GM19452 (cell line): ENCODE results near the gene SPOCK3.
"Not testable (repeated sequence)": the region's sequence is repeated elsewhere in the genome, so short reads cannot be mapped to it uniquely, and the experiment has no call there.

Experiments
- ATAC-seq: cut with Tn5 transposase; IDR thresholded peaks from one replicate; pipeline ENCODE4 v1.9.1; 2021; ENCODE audit not compliant: unreplicated experiment

Gene SPOCK3

GRCh38 chr4:166836865-166837264 is 397.4 kb downstream of the SPOCK3 start:
- ATAC-seq: no peak

DNA sequence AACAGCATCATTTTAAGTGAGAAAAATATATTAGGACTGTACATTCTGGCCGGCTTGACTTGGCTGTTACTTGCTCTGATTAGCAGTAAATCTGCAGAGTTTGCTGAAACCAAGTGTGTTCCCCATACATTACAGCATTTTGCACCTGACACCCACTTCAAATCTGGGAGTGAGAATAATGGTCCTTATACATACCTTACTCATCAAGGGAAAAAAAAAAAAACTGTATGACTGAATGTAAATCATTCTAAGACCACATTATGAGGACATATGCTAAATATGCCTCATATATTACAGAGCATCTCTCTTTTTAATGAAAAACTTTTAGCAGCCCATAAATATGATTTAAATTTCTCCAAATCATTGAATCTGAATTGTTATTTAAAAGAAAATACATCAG is 406.7 kb downstream of the SPOCK3 start:
- no peak for ATAC-seq

GRCh38 chr4:166827167-166827566 is 407.1 kb downstream of the SPOCK3 start:
- ATAC-seq: no peak

- no peak for ATAC-seq
Measured at GRCh38 chr4:166823848-166824247, 410.4 kb downstream of the SPOCK3 start.

DNA sequence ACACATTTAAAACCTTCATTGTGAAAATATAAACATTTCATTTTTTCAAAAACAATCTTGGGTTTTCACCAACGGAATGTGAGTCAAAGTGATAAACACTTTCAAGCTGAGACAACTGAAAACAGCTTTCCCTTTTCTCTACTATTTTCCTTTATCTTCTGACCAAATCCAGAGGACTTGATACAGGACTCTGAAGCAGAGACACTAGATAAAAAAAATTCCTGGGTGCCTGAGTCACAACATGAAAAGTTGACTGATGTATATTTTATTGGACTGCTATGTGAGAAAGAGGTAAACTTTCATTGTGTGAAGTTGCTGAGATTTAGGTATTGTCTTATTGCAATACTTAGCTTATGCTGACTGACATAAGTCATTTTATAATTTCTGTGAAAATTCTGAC is 411.2 kb downstream of the SPOCK3 start:
- ATAC-seq: no peak

DNA sequence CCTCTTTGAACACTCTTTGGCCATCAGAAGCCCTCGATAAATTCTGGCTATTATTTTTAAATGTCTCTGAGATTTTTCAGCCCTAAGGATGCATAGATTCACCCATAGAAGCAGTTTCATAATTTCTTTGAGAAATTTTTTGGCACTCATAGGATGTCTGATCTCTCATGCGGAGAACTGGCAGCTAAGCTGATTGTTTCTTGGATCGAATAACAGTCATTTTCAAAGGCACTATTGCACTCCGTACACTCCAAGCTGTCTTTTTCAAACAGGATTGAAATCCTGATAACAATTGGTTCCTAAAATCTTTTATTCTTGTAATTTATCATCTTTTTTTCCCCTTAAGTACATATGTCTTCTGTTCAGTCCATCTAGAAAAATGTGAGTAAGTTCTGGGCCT is 411.9 kb downstream of the SPOCK3 start:
- no peak for ATAC-seq

- no peak for ATAC-seq
Measured at GRCh38 chr4:166816890-166817289, 417.4 kb downstream of the SPOCK3 start.

DNA sequence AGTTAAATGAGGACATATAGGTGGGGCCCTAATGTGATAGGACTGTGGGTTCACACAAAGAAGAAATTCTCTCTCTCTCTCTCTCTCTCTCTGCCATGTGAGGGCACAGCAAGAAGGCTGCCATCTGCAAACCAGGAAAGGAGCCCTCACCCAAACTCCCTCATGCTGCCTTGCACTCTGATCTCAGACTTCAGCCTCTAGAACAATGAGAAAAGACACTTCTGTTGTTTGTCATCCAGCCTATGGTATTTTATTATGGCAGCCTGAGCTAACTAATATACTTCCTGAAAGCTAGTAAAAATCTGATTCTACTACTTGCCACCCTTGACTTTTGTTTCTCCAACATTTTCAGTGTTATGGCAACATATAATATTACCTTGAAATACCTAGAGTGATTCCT is 425.9 kb downstream of the SPOCK3 start:
- ATAC-seq: no peak

DNA sequence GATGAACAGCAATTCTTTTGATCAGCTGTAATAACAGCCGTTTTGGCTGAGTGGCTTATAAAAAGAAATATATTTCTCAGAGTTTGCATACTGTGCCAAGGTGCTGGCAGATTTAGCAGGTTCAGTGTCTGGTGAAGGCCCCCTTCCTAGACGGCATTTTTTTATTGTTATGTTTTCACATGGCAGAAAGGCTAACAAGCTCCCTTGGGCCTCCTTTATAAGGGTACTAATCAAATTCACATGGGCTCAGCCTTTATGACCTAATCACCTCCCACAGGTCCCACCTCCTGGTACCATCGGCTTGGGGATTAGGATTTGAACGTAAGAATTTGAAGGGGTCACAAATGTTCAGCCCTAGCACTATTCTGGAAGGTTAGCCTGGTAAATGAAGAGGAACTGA is 431.9 kb downstream of the SPOCK3 start:
- no peak for ATAC-seq

DNA sequence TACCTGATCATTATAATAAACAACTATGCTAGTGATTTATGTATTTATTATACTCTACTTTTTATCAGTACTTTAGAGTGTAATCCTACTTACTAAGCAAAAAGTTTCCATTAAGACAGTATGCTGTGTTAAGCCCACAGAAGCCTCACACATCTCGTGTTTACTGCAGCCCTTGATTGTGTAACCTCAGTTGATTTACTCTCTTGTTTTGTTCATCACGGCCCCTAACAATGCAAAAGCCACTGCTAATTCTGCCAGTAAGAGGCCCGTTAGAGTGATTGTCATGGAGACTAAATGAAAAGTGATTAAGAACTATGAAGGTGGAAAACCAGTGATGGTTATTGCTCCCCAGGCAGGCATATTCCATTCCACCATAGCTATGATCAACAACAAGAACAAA is 436.2 kb downstream of the SPOCK3 start:
- no peak for ATAC-seq

DNA sequence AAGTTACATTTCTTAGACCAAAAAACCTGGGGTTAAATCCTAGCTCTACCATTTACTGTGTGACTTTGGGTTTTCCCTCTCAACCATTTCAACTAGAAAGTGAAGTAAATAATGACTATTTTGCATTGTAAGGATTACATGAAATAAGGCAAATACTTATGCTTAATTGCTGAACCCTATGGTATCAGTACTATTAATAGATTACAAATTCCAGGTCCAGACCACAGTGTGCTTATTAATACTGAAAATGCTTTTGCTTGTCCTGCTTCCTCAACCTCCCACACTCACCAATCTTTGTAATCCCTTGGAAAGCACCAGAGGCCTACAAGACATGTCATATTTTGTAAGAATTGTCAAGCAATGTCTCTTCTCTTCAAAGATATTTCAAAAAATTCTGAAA is 456.5 kb downstream of the SPOCK3 start:
- ATAC-seq: no peak

DNA sequence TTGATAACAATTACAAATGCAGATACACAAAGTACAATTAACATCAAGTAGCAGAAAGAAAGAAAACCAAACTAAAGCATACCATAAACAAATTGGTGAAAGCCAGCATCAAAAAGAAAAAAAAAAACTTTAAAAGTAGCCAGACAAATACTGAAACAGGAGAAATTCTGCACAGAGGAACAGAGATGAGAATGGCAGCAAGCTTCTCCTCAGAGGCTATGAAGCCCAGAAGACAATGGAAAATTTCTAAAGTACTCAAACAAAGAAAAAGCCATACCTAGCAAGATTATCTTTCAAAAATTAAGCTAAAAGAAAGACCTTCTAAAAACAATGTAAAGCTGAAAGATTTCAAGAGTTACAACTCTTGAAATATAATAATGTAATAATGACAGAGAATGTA is 471.3 kb downstream of the SPOCK3 start:
- ATAC-seq: no peak

DNA sequence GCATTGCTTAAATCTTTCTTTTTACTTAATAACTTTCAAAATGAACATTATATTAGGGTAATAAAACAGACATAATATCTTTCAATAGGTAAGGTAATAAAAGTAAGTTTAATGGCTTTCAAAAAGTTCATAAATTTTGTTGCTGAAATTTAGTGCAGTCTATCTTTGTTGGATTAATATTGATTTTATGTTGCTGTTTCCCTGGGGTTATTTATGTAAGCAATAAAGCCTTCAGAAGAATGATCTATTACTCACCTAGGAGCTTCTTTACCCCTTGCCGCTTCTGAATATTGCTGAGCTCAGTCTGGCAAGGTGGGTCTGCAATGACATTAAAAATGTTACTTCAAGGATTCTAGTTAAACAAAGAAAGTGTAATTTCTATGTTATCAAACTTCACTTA is 492.6 kb downstream of the SPOCK3 start:
- ATAC-seq: no peak

GRCh38 chr4:166739215-166739614 is 495.1 kb downstream of the SPOCK3 start:
- not testable (repeated sequence) for ATAC-seq

- no peak for ATAC-seq
Measured at GRCh38 chr4:166737430-166737829, 496.9 kb downstream of the SPOCK3 start.

DNA sequence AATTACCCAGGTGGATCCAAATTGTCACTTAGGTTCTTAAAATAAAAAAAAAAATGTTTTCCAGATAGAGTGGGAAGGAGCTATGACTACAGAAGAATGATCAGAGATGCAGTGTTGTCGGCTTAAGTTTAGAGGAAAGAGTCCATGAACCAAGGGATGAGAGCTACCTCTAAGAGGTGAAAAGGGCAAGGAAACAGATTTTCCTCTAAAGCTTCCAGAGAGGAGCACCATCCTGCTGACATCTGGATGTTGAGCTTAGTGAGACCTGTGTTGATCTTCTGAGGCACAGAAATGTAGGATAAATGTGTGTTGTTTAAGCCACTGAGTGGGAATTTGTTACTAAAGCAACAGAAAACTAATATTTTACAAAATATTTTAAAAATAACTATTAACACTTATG is 498.7 kb downstream of the SPOCK3 start:
- no peak for ATAC-seq

GRCh38 chr4:166734797-166735196 is 499.5 kb downstream of the SPOCK3 start:
- ATAC-seq: no peak

GRCh38 chr4:166733686-166734085 is 500.6 kb downstream of the SPOCK3 start:
- no peak for ATAC-seq

- ATAC-seq: no peak
Measured at GRCh38 chr4:166726832-166727231, 507.5 kb downstream of the SPOCK3 start.

DNA sequence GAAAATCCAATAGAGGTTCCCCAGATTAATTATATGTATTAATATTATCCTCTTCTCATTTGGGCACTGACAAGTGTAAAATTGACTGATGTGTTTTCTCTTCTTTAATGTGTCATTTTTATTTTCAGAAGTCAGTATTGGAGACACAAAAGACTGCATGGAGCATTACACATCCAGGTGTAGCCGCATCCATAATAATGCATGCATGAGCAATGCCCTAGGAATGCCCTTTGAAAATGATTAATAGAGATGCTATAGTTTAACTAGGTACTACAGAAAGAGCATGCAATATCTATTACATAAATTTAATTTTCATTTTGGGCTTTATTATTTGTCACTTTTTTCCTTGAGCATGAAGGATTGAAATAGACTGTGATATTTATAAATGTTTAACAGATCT is 509.9 kb downstream of the SPOCK3 start:
- ATAC-seq: no peak

DNA sequence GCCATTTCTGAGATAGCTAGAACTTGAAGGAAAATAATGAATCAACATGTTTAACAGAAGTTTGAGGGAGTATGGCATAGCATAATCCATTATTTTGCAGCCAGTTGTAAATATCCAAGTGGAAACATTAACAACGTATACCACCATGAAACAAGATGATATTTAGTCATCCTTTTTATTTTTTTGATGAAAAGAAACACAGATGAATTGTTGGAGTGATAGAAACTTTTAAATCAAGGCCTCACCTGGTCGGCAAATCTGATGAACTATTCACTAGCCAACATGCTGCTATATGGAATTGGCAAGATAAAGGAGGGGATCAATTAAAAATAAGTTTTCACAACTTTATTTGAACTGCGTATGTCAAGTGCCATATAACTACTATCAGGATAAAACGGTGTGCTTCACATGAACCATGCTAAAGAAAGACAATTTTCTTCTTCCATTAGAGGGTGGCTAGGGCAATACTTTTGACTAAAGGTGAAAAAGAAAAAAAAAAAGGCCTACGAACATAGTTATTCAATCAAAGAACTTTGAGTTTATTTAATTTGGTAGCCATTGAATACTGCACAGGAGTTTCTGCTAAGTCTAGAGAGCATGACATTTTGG is 510.7 kb downstream of the SPOCK3 start:
- ATAC-seq: no peak

- ATAC-seq: not testable (repeated sequence)
Measured at GRCh38 chr4:166715748-166716713, 518.3 kb downstream of the SPOCK3 start.
